Caco-2 (cell line): ENCODE results near the gene TSNAX. TPM values are rescaled to one million over a fixed set of nuclear protein-coding genes. Genes with fewer than 3 reads are reported as not detected.

Experiments
- BruUV-seq: library from RNA; stranded (reverse); fragments of 400-500 nt; replicated peaks from 2 replicates; lab custom pipeline; 2021; lab: Mats Ljungman, UMichigan
- CTCF ChIA-PET: fragments of 300-600 bp; sonication (Branson Sonifier 250); formaldehyde crosslinking; loops from one replicate; lab custom pipeline; 2022; ENCODE audit warnings: antibody characterized with exemption; lab: Charles Lee
- POLR2A ChIA-PET: fragments of 300-600 bp; sonication (Branson Sonifier 250); formaldehyde crosslinking; loops from one replicate; lab custom pipeline; 2022; ENCODE audit warnings: antibody characterized with exemption; lab: Charles Lee
- DNase-seq, 2 experiments: peaks; one replicate each; pipeline versions ENCODE4 v3.0.0 to v3.0.0-alpha.2; 2020 to 2022
- H3K27me3 ChIP-seq: replicated peaks from 2 replicates; pipeline ENCODE4 v1.6.0; 2011; ENCODE audit warnings: low read length; ENCODE audit not compliant: control insufficient read depth, insufficient read depth
- H3K36me3 ChIP-seq: 2 replicates; pipeline ENCODE4 v1.5.1; 2011; ENCODE audit warnings: low read length; ENCODE audit not compliant: control insufficient read depth, insufficient read depth
- H3K4me1 ChIP-seq: fragments of 250-450 bp; sonication (Bioruptor Pico); 2 replicates; pipeline ENCODE4 v1.5.1; 2020; ENCODE audit warnings: mild to moderate bottlenecking
- H3K4me3 ChIP-seq: 2 replicates; pipeline ENCODE4 v1.5.1; 2011; ENCODE audit warnings: low read depth, mild to moderate bottlenecking, control low read depth, low read length
- H3K9me3 ChIP-seq: fragments of 250-450 bp; sonication (Bioruptor Pico); 2 replicates; pipeline ENCODE4 v1.5.1; 2020; ENCODE audit warnings: mild to moderate bottlenecking, moderate library complexity
- H3K27ac Mint-ChIP-seq: one replicate; pipeline ENCODE4 v1.8.0; 2022; ENCODE audit warnings: mixed read lengths; ENCODE audit not compliant: unreplicated experiment
- H3K27me3 Mint-ChIP-seq: one replicate; pipeline ENCODE4 v1.8.0; 2022; ENCODE audit warnings: mixed read lengths; ENCODE audit not compliant: insufficient read depth, unreplicated experiment
- H3K36me3 Mint-ChIP-seq: one replicate; pipeline ENCODE4 v1.8.0; 2022; ENCODE audit warnings: mild to moderate bottlenecking, mixed read lengths; ENCODE audit not compliant: insufficient read depth, unreplicated experiment
- H3K4me1 Mint-ChIP-seq: one replicate; pipeline ENCODE4 v1.8.0; 2022; ENCODE audit warnings: low read depth, mixed read lengths; ENCODE audit not compliant: unreplicated experiment
- H3K4me3 Mint-ChIP-seq: one replicate; pipeline ENCODE4 v1.8.0; 2022; ENCODE audit warnings: mild to moderate bottlenecking, moderate library complexity, mixed read lengths; ENCODE audit not compliant: unreplicated experiment
- H3K9me3 Mint-ChIP-seq: one replicate; pipeline ENCODE4 v1.8.0; 2022; ENCODE audit warnings: mixed read lengths; ENCODE audit not compliant: unreplicated experiment
- intact Hi-C: fragments of 100-400 bp; cut with micrococcal nuclease; formaldehyde crosslinking; loops from one replicate; pipeline ENCODE4 v1.10.0; 2022; ENCODE audit not compliant: unreplicated experiment
- total RNA-seq: library from RNA; stranded (reverse); gene quantifications from 2 replicates; pipeline ENCODE4 v1.2.3, GENCODE V29; 2022
- TF ChIP-seq, protein P1 (sequence below), 2 experiments: fragments of 200-600 bp in 1 of 2; IDR thresholded peaks; 1 replicate in 1 of 2; 2 replicates in 1 of 2; pipeline versions ENCODE4 v1.5.1 to v1.8.0; 2011 to 2022; ENCODE audit warnings: antibody characterized with exemption in 1 of 2, control low read depth in 1 of 2, inconsistent platforms in 1 of 2, low read depth in 1 of 2, low read length in 1 of 2, mild to moderate bottlenecking in 1 of 2, moderate library complexity in 1 of 2; ENCODE audit not compliant: insufficient read depth in 1 of 2, severe bottlenecking in 1 of 2, unreplicated experiment in 1 of 2

The TSNAX gene
- total RNA-seq, 1 experiment from 2014 or later, result 39.0 TPM

DNA sequence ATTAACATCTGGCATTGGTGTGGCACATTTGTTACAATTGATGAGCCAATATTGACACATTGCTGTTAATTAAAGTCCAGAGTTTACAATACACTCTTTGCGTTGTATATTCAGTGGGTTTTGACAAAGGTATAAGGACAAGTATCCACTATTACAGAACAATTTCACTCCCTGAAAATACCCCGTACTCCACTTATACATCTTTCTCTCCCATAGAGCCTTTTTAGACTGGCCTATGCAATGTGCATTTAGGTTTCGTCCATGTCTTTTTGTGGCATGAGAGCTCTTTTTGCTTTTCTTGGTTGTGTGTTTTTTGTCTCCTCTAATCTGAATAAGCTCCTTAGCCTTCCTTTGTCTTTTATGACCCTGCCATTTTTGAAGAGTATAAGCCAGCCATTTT lies 40.6 kb upstream of the TSNAX start:
- Mint-ChIP-seq H3K4me3 (no peak overlapping the region), H3K27ac (no peak overlapping the region), H3K9me3 (no peaks in the 10 kb centered on the region), H3K27me3 (no peaks in the 10 kb centered on the region), H3K36me3 (no peaks in the 10 kb centered on the region), H3K4me1 (no peaks in the 10 kb centered on the region)
- TF ChIP-seq, protein P1, sequence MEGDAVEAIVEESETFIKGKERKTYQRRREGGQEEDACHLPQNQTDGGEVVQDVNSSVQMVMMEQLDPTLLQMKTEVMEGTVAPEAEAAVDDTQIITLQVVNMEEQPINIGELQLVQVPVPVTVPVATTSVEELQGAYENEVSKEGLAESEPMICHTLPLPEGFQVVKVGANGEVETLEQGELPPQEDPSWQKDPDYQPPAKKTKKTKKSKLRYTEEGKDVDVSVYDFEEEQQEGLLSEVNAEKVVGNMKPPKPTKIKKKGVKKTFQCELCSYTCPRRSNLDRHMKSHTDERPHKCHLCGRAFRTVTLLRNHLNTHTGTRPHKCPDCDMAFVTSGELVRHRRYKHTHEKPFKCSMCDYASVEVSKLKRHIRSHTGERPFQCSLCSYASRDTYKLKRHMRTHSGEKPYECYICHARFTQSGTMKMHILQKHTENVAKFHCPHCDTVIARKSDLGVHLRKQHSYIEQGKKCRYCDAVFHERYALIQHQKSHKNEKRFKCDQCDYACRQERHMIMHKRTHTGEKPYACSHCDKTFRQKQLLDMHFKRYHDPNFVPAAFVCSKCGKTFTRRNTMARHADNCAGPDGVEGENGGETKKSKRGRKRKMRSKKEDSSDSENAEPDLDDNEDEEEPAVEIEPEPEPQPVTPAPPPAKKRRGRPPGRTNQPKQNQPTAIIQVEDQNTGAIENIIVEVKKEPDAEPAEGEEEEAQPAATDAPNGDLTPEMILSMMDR (IDR thresholded peaks at IDR 0.05; ENCODE audit: insufficient read depth in 1 of 2, low read depth in 1 of 2, low read length in 1 of 2, severe bottlenecking in 1 of 2, unreplicated experiment in 1 of 2), result no peak
- H3K9me3 ChIP-seq, result no peaks in the 10 kb centered on the region
- ChIA-PET CTCF (no interaction called here), POLR2A (no interaction called here)
- H3K4me1 ChIP-seq, result no peaks in the 10 kb centered on the region
- BruUV-seq, result no TSS peak
- DNase-seq, result no peak
- intact Hi-C loops, result no loop called here
- H3K27me3 ChIP-seq, result no peaks in the 10 kb centered on the region
- no peaks in the 10 kb centered on the region for H3K36me3 ChIP-seq
- H3K4me3 ChIP-seq, result no peak overlapping the region

DNA sequence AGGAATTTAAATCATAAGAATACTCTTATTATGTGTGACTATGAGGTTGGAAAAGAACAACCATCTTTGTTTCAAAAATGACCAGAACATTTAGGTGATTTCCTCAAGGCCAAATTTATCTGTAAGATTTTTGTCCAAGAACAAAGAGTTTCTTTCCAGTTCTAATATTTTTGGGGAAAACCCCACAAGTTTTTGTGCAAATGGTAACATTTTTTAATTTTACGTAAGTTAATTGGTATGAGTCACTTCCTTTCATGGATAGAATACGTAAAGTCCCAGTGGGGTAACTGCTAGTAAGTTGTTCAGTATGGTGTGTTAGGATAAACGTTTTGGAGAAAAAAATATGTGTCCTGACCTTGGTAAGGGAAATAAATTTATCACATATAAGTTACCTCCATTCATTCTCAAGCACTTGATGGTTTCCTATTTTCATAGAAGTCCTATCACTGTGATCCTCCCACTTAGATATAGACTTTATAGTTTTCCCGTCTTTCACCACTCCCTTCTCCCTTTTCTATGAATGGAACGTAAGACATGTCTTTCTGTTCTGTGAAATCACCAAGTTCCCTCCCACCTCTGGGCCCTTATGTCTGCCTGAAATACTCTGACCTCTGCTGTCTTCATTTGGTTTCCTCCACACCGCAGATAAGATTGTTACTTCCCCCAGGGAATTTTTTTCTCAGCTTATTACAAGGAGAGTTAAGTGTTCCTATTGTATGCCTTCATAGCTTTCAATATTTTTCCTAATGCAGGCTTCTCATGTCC lies 34.9 kb upstream of the TSNAX start:
- H3K27me3 ChIP-seq, result no peaks in the 10 kb centered on the region
- POLR2A ChIA-PET, result no interaction called here
- intact Hi-C loops, result no loop called here
- Mint-ChIP-seq H3K36me3 (no peaks in the 10 kb centered on the region), H3K4me3 (no peak overlapping the region), H3K27me3 (no peaks in the 10 kb centered on the region), H3K9me3 (peaks cover 19% of the 10 kb centered on the region), H3K27ac (peak overlapping the region; percentile 7), H3K4me1 (no peaks in the 10 kb centered on the region)
- H3K4me1 ChIP-seq, result peaks cover 6% of the 10 kb centered on the region
- TF ChIP-seq, protein P1 (IDR thresholded peaks at IDR 0.05; ENCODE audit: insufficient read depth in 1 of 2, low read depth in 1 of 2, low read length in 1 of 2, severe bottlenecking in 1 of 2, unreplicated experiment in 1 of 2), result no peak
- no peak overlapping the region for H3K4me3 ChIP-seq
- no peak for DNase-seq
- no peaks in the 10 kb centered on the region for H3K36me3 ChIP-seq
- peaks cover 6% of the 10 kb centered on the region for H3K9me3 ChIP-seq
- BruUV-seq, result no TSS peak
- CTCF ChIA-PET, result no interaction called here

DNA sequence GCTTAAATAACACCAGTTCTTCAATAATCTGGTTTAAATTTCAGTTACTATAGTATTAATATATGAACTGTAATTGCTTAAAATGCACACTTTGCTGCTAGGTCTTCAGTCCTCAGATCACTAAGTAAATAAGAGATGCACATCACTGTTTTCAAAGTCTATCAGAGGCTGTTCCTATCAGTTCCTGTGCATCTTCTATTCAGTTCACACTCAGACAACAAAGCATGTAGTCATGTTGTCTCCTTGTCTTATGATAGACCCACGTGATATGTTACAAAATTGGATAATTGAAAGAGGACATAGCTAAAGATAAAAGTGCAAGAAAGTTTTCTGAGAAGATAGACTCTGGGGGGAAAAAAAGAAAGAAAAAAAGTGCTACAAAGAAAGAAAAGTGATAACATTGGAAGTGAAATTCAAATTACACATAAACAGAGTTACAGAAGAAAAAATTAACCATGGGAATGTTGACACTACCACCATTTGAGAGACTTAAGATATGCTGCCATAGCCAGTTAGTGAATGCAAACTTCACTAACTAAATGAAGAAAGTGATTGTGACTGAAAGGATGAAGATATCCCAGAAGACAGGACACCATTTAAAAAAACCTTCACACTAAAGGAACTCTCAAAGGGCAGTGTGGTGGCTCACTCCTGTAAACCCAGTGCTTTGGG lies 33.9 kb upstream of the TSNAX start:
- Histone ChIP-seq H3K27me3 (no peaks in the 10 kb centered on the region), H3K4me1 (peaks cover 6% of the 10 kb centered on the region), H3K9me3 (peaks cover 16% of the 10 kb centered on the region), H3K36me3 (no peaks in the 10 kb centered on the region), H3K4me3 (no peak overlapping the region)
- H3K27ac Mint-ChIP-seq, result no peak overlapping the region
- H3K9me3 Mint-ChIP-seq, result peaks cover 20% of the 10 kb centered on the region
- DNase-seq, result no peak
- TF ChIP-seq, protein P1 (IDR thresholded peaks at IDR 0.05; ENCODE audit: insufficient read depth in 1 of 2, low read depth in 1 of 2, low read length in 1 of 2, severe bottlenecking in 1 of 2, unreplicated experiment in 1 of 2), result no peak
- no peaks in the 10 kb centered on the region for H3K27me3 Mint-ChIP-seq
- no TSS peak for BruUV-seq
- POLR2A ChIA-PET, result no interaction called here
- H3K4me1 Mint-ChIP-seq, result no peaks in the 10 kb centered on the region
- CTCF ChIA-PET, result no interaction called here
- intact Hi-C loops, result no loop called here
- no peaks in the 10 kb centered on the region for H3K36me3 Mint-ChIP-seq
- no peak overlapping the region for H3K4me3 Mint-ChIP-seq
